AG08396 (cell line): ENCODE data around the gene TMEM179.
"Not testable (repeated sequence)": the region's sequence is repeated elsewhere in the genome, so short reads cannot be mapped to it uniquely, and the experiment has no call there.

Experiments
- DNase-seq: peaks from one replicate; pipeline ENCODE4 v3.0.0; 2012; ENCODE audit warnings: low spot score, mixed read lengths

TMEM179 gene

DNA sequence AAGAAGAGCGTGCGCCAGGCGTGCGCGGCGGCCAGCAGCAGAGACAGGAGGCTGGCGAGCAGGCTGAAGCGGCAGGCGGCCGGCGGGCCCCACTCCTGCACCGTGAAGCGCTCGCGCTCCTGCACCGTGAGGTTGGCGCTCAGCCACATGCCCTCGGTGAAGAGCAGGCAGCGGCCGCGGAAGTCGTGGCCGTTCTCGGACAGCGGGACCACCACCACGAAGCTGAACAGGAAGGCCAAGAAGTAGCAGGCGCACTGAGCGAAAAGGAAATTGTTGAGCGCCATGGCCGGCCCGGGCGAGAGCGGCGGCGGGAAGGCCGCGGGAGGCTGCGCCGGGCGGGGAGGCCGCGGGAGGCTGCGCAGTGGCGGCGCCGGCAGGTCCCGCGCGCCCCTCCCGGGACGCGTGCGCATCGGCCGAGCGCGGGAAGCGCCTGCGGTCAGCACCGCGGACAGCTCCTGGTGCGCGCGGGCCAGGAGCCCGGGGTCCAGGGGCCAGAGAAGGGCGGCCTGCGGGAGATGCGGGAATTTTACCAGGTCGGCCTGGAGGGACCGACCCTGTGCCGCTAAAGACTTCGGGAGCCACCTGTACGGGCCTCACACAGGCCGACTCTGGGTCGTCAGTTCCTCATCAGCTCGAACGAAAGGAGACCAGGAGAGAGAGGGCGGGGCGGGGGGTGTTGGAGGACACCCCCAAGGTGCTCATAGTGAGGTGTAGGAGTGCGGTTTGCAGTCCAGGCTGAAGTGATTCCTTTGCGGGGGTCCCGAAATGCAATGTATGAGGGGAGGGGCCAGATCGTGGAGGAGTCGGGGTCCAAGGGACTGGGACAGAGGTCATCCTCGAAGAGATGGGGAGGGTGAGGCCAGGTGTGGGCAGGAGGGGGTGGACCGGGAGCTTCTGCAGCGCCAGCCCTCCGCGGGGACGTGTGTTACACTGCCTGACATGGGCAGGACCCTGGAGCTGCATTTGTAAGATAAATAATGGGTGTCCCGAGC, at the start of gene TMEM179:
Gene TMEM179 (minus strand): TSS at position 315 of the 992 bp plus-strand sequence. CDS start 31 bp downstream, at position 284.
- peak; percentile 64 for DNase-seq

DNA sequence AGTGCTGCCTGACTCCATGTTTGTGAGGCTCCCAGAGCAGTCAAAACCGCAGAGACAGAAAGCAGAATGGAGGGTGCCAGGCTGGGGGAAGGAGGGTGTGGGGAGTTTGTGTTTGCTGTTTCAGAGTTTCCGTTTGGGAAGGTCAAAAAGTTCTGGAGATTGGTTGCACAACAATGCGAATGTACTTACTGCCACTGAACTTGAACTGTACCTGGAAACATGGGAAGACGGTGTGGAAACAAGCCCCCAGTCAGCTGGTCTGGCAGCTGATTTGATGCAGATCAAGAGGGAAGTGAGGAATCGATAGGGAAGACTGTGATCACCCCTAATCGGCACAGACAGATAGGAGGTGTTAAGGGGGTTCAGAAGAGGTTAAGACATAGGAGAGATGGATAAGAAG, 49.5 kb upstream of the TMEM179 start:
- no peak for DNase-seq

DNA sequence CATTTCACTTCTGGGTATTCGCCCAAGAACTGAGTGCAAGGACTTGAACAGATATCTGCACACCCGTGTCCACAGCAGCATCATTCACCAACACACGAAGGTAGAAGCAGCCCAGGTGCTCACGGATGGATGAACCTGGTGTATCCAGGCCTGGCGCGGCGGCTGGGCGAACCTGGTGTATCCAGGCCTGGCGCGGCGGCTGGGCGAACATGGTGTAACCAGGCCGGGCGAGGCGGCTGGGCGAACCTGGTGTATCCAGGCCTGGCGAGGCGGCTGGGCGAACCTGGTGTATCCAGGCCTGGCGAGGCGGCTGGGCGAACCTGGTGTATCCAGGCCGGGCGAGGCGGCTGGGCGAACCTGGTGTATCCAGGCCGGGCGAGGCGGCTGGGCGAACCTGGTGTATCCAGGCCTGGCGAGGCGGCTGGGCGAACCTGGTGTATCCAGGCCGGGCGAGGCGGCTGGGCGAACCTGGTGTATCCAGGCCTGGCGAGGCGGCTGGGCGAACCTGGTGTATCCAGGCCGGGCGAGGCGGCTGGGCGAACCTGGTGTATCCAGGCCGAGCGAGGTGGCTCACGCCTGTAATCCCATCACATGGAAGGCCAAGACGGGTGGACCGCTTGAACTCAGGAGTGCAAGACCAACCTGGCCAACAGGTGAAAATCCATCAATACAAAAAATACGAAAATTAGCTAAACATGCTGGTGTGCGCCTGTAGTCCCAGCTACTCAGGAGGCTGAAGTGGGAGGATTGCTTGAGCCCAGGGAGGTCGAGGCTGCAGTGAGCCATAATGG, 48.8 kb upstream of the TMEM179 start:
- DNase-seq = not testable (repeated sequence)

DNA sequence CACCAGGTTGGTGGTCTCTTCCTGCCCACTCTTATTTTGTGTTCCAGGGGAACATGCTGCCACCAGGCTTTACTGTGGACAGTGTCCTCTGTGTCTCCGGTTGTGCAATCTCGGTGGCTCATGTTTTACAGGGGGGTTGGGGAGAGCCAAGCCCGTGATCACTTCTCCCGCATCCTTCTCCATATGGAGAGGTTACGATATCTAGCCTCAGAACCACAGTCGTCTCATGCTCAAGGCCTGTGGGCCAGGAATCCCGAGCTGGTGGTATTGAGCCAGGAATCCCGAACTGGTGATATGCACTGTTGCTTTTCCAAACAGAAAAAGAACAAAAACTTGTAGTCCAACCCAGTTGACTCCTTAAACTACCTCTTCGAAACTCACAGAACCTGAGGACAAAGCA, 47.8 kb upstream of the TMEM179 start:
- no peak for DNase-seq

DNA sequence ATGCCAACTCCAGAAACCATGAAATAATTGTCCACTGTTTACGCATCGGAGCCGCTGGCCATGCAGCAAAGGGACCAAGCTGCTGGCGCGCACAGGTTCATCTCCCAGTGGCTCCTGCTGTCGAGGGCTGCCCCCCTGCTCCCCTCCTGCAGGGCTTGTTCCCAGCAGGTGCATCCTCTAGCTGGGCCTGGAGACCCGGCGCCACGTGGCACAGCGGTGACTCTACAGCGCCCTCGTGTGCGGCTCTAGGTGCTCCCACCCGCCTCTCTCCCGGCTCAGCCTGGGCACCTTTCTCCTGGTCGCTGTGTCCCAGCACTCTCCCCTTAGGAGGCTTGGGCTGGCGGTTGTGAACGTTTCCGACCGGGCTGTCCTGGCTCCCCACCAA, 47.3 kb upstream of the TMEM179 start:
- DNase-seq = no peak

DNA sequence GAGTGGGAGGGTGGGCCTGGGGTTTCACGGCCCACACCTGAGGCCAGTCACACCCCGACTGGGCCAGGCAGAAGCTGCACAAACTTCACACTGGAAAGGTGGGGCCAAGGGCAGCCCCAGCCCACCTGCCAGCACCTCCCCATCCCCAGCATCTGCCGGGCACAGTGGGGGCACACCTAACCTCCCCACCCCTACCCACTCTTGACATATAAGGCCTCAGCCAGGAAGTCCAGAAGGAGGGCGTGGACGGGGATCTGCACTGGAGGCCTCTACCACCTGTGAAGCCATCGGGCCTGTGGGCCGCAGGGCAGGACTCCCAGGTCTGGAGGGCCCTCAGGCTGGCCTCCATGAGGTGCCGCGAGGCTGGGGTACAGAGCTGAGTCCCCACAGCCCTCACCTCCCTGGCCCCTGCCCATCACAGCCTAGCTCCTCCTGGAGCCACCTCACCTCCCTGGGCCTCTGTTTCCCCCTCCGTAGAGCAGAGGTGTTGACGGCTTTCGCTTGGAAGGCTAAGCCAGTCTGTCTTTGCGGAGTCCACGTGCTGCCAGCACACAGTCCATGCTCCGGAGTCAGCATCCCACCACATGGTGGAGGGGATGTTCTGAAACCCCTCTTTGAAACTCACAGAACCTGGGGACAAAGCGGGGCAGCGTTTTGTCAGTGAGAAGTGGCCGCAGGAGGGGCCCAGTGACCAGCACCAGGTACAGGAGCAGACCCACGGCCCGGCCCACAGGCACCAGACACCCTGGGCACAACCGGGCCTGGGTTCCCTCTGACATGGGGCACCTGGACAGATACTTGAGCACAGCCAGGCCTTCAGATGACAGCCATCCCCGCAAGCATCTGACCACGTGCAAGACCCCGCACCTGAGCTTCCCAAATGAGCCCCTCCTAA, 46.7 kb upstream of the TMEM179 start:
- no peak for DNase-seq

DNA sequence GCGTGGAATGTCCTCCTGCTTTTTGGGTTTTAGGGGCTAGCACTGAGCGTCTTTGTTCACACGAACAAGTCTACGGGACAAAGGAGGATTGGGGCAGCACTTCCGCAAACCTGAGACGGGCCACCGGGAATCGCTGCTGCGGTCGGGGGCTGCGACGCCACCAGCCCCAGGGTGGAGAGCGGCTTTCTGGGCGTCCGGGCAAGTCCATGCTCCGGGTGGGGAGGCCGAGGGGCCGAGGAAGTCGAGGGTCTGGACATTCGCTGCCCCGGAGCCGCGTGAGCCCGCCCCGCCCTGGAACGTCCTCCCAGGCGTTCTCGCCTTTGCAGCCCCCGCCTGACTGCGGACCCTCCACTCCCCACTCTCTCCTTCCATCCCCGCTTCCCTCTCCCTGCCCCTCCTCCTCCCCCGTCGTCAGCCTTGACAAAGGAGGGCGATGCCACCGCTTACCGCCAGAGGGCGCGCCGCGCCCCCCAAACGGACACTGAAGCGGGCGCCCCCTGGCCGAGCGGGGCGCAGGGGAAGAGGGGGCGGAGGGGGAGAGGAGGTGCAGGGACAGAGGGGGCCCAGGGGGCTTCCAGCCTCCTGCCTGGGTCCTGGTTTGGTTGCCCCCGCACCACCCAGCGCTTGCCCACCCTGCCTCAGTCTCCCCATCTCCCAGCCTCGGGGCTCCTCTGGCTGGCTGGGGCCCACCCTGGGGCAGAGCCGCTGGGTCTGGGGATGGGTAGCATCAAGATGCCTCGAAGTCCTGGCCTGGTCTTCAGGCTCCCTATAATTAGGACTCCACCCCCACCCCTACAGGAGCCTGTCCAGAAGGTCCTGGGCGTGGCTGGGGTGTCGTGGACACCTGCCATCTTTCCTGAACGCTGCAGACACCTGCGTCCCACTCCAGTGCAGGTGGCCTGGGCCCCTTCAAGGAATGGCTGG, 45.7 kb upstream of the TMEM179 start:
- peak; percentile 93 for DNase-seq

DNA sequence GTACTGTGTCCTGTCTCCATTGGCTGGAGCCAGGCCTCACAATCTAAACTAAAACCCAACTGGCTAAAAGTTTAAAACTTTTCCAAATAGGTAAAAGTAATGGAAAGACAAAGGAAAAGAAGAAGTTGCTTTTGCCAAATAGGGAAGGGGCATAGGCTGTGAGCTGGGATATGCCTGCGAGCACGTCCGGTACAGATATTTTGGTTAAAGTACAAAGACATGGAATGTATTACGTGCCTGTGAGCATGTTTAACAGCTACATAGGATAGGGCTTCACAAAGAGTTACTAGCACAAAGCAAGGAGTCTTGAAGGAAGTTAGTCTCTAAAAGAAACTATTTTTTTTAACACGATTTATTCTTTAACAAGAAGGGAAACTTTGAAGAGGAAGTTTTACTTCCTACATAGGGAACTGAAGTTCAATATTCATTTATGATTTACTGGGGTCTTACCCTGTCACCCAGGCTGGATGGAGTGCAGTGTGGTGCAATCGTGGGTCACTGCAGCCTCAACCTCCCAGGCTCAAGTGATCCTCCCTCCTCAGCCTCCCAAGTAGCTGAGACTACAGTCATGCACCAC, 43.0 kb upstream of the TMEM179 start:
- no peak for DNase-seq

DNA sequence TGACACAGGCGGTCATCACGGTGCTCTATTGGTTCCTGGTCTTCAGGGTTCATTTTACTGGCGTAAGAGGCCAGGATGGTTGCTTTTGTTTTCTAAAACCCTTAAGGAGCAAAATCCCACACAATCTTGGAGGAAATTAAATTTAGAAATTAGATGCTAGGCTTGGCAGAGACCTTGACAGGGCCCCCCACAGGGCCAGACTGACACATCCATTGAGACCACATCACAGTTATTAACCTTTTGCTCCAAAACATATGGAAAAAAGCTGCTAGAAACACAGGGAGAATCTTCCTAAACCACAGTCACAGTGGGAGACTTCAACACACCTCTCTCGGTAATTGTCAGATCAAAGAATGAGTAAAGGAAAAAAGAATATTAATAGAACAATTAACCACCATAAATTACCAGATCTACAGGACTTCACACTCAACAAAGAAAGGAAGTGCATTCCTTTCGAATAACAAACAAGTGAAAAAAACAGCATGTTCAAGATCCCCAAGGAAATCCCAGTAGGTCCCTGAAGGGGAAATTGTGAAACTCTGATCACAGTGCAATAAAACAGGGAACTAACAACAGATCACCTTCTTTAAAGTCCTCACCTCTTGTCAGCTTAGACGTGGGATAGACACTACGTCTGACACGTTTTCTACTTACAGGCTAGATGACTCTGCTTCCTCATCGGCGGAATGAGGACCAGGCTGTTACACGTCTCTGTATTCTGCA, 40.2 kb upstream of the TMEM179 start:
- no peak for DNase-seq

DNA sequence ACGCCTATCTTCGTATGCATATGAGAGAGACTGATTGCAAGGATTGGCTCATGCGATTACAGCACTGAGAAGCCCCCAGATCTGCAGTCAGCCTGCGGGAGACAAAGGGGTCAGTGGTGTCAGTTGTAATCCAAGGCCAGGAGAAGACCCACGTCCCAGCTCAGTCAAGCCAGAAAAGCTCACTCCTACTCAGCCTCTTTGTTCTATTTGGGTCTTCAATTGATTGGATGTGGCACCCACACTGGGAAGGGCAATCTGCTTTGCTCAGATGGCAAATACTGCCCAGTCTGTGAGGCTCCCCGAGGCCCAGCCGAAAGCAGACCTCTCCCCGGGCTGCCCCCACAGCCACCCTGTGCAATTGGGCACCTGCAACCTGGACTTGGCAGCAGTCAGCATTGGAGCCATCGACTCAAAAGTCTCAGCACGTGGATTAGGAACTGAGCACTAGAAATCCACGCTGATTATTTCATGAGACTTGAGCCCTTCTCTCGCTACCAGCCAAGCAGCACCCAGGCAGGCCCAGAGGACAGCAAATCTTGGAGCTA, 39.6 kb upstream of the TMEM179 start:
- DNase-seq = no peak

DNA sequence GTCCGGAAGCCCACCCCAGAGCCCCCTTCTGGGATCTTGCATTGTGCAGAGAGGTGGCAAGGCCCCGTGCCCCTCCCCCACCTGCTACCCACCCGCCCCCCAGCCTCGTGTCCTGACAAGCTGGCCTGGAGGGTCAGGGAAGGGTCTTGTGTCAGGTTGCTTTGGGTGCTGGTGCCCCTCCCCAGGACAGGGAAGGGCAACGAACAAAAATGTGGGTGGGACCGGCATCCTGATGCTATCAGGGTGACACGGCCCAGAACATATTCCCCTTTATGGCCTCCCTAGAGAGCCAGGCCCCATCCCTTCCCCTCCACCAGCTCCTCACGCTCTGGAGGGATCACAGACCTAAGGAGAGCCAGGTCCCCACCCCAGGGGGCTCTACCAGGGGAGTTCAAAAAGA, 38.7 kb upstream of the TMEM179 start:
- peak; percentile 3 for DNase-seq

DNA sequence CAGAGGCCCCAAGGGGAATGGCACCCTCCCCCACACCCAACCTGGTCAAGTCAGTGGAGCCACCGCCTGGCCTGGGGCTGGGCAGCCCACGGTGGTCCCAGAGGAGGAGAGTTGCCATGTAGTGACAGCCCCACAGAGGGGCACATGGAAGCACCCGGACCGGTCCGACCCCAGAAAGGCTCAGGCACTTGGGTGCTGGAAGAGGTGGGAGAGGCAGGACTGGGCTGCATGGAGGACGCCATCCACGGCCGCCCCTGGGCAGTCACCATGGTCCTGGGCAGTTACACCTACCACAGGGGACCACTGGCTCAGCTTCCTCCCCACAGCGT, 37.9 kb upstream of the TMEM179 start:
- no peak for DNase-seq

DNA sequence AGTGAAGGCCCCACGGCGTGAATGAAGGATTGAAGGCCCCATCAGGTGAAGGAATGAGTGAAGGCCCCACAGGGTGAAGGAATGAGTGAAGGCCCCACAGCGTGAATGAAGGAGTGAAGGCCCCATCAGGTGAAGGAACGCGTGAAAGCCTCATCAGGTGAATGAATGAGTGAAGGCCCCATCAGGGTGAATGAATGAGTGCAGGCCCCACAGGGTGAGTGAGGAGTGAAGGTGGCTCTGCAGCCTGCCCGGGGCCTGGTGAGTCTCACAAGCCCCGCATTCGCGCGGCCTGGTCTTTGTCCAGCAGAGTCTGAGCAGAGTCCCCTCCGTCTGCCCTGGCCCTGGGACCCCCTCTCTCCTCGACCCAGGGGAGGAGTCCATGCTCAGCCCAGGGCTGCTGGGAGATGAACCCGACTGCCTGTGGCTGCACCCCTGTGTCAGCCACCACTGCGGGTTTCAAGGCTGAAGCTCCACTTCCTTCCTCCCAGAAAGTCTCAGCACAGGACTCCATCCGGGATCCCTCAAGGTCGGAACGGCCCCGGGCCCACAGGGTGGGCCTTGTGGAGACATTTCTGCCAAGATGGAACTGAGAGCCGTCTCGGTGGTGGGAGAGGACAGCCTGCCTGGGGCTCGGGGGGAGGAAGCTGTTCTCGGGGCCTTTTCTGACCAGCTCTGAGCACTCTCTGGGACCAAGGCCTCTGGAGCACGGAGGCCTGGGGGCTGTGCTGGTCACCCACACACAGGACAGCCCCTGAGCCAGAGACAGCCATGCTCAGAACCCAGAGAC, 37.4 kb upstream of the TMEM179 start:
- DNase-seq = no peak

DNA sequence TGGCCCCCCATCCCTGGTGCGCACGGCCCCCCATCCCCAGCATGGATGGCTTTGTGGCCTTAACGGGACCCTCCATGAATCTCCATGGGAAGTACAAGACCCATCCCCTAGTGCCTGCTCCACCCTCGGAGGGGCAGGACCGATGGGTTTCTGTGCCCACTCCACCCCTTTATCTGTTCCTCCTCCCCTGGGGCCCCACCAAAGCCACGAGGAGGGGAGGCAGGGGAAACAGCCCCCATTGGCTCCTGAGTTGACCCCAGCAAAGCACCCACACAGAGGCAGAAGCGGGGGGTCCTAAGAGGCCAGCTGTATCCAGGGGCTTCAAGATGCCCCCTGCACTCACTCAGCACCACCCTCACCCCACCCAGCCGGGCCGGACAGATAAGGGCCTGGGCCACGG, 36.1 kb upstream of the TMEM179 start:
- DNase-seq = no peak

DNA sequence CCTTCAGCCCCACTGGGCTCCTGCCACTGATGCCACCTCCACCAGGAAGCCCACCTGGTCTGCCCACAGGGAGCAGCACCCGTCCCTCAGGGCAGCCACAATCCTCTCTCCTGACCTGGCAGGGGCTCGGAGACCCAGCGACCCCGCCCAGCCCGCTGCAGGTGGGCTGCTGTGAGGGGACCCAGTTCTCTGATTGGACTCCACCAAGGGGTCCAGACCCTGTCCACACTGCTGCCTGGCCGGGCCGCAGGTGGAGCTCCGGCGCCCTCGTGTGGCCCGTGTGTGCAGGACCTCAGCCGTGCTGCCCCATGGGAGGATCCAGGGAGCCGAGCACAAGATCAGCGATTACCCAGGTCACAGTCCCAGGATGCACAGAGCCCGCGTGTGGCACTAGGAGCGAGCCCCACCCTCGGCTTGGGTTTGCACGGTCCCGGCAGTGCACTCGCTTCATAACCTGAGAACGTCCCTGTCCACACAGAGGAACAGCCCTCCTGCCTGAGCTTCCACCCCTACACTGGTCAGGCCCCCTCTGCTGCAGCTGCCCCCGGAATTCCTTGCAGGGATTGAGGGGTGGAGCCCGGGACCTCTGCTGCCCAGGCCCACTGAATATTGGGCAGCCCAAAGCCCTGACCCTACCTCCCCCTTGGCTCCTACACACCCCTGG, 35.4 kb upstream of the TMEM179 start:
- DNase-seq = peak; percentile 90

DNA sequence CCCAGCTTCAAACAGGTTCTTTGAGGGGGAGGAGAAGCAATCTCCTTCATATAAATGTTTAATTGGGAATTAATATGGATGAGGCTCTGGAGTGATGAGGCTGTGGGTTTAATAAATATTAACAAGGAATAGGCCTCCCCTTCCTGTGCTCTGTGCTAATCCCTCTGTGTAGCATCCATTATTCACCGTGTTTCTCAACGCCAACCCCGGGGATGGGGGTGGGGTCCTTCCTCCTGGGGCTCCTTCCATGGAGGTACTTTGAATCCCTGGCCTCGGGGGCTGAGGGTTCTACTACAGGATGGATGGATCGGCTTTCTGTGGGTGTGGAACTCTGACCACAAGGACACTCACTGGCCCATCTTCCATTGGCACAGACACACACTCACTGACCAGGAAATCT, 34.9 kb upstream of the TMEM179 start:
- DNase-seq = no peak

DNA sequence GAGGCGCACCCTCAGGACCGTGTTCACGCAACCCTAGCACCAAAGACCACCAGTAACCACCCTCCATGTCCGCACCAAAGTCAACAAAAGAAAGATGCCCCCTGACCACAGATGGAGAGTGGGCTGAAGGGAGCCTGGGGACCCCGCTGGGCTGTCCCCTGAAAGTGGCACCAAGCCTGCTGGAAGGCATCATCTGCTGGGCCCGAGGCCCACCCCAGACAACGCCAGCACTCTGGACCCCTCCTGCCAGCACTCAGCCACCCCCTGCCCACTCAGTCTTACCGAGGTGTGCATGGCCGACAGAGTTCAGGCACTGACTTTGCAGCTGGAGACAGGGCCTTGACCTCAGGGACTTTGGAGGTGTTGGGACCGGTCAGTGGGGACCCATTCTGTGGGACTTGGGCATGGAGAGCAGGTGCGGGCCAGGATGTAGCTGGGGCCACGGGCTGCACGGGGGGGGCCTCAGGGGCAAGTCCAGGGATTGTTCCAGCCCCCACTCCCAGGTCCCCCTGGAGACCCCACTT, 34.4 kb upstream of the TMEM179 start:
- DNase-seq = no peak

DNA sequence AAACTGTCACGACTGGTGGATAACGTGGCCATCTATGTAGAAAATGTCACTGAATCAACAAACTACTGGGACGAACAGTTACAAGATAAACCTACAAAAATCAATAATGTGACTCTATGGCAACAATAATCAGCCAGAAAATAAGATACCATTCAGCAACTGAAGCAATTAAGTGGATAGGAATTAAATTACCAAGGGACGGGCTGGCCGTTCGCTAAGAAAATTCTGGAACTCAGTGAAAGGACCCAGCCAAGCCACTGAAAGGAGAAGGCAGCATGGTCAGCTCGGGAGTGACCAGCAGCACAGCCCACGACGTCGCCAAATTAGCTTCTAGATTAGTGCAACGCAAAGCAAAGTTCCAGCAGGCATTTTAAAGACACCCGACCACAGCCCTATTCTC, 33.6 kb upstream of the TMEM179 start:
- DNase-seq = no peak
